Erythroblast (primary cell): ENCODE data around the gene KAT6B.

Experiments used
- DNase-seq, 2 experiments: peaks; one replicate each; lab custom pipeline; 2025; lab: John Stamatoyannopoulos, UW
- GATA1 ChIP-seq: IDR thresholded peaks from 2 replicates; pipeline ENCODE4 v1.6.1; 2011; ENCODE audit warnings: low read depth, mild to moderate bottlenecking, control low read depth, low read length, moderate library complexity
- POLR2A ChIP-seq: IDR thresholded peaks from 2 replicates; pipeline ENCODE4 v1.6.1; 2011; ENCODE audit warnings: mild to moderate bottlenecking, low read length

The KAT6B gene

DNA sequence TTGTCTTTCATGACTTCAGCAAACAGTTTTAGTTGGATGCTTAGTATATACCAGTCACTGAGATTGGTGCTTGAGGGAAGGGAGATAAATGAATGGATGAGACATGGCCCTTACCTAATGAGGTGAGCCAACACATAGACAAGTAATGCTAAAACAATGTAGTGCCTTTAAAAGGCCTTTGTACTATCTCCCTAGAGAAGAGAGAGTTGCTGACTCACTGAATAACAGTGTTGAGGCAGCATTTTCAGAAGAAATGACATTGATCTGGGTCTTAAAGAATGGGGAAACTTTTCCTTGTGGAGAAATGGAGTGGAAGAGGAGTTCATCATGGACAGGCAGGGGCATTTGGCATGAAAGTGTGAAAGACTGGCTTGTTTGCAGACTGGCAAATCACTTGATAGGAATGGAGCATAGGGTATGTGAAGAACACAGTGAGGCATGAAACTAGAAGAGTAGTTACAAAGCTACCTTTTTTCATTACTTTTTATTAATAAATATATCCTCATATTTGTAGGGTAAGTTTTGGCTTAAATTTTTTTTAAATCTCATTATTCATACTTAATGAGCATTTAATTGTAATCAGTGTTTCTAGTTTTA lies 91.2 kb downstream of the KAT6B start:
- no peak for TF ChIP-seq POLR2A
- no peak for TF ChIP-seq GATA1
- no peak for DNase-seq

DNA sequence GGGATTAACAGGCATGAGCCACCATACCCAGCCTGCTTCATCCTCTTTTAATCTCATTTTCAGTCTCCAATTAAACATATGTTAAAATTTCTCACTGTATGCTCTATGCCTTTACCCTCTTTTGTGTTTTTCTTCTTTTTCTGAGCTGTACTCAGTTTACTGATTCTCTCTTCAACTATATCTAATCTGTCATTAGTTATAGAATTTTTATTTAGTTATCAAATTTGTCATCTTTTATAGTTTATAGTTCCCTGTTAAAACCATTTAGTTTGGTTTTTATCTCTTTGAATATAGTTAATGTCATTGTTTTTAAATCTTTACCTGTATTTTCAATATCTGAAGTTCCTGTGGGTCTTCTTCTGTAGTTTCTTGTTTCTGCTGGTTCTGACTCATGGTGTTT lies 93.3 kb downstream of the KAT6B start:
- no peak for DNase-seq
- TF ChIP-seq GATA1 = no peak
- no peak for TF ChIP-seq POLR2A

DNA sequence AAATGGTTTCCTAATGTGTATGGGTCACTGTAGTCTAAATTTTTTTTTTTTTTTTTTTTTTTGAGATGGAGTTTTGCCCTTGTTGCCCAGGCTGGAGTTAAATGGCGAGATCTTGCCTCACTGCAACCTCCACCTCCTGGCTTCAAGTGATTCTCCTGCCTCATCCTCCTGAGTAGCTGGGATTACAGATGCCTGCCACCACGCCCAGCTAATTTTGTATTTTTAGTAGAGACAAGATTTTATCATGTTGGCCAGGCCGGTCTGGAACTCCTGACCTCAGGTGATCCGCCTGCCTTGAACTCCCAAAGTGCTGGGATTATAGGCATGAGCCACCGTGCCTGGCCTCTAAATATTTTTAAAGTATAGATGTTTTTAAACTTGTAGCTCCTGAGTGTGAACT lies 94.7 kb downstream of the KAT6B start:
- peak; percentile 34 to 56 for DNase-seq

DNA sequence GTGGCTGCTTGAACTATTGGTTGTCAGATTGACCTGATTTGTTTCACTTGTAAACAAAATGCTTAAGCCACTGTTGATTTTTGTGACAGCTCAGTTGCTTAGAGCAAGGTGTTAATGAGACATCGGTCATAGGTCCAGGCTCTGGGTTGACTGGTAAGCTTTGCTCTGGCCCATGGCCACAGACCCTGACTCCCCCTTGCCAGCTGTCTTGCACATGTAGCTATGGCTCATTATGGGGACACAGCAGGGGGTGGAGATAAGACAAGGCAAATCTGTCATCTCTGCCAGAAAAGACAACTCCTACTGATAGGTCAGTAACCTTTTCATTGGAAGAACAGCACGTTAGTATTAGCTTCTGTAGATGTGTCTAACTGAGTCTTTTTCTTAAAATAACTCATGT lies 95.3 kb downstream of the KAT6B start:
- DNase-seq = peak; percentile 36 to 76
- TF ChIP-seq GATA1 = no peak
- no peak for TF ChIP-seq POLR2A

DNA sequence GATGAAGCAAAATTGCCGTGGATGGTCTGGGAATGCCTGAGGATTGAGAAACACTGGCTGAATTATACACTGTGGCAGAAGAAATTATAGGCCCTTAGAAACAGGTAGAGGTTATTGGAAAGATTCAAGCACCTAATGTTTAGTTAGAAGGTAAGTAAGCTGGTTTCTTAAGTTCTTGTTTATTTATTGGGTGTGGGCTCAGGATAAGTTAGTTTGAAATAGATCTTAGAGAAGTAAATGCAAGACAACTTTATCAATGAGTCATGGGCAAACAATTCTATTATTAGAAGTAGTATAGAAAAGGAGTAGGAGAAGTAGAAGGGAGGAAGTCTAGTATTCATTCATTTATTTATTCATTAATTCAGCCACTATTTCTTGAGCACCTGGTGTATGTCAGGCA lies 96.5 kb downstream of the KAT6B start:
- TF ChIP-seq GATA1 (no peak), POLR2A (no peak)
- no peak for DNase-seq

DNA sequence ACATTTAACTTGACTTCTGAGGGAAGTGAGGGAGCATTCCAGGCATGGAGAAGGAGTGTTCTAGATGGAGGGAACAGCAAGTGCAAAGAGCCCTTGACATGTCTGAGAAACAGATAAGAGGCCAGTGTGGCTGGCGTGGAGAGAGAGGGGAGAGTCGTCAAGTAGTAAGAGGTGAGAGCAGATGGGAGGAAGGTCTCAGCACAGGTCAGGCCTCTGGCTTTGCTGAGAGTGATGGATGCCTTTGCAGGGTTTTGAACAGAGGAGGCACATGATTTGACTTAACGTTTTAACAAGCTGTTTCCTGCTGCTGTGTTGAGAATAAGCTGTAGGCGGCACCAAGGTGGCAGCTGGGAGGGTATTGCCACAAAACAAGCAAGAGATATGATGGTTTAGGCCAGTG lies 97.2 kb downstream of the KAT6B start:
- TF ChIP-seq POLR2A (no peak), GATA1 (no peak)

DNA sequence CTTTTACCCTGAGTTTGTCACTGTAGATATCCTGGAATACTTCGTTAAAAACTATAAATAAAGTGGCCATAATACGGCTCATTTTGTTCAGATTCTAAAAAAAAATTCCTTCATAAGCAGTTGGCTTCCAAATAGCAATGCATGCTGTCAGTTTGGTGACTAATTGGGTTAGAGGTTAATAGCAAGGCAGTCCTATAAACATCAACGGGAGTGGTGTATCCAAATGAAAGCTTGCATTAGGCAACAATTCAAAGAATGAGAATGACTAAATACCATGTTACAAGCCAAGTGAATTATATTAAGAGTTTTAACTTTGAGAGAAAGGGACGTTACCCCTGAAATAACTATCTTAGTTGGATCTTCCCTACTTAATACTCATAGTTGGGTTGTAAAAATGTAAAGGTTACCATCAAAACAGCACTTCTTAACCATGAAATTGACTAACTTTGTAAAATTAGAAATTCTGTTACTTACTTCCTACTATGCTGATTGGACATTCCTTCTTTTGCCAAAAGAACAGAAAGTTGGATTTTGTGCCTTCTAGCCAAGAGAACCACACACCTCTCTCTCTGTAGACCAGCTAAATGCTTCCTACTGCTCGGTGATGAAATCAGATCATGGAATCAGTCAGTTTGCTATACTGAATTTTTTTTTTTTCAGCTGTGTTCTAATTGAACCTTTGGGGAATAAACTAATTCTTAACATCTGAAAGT lies 98.0 kb downstream of the KAT6B start:
- no peak for DNase-seq

More for the DNA sequence above, 97.2 kb downstream of the KAT6B start:
- DNase-seq = no peak

DNA sequence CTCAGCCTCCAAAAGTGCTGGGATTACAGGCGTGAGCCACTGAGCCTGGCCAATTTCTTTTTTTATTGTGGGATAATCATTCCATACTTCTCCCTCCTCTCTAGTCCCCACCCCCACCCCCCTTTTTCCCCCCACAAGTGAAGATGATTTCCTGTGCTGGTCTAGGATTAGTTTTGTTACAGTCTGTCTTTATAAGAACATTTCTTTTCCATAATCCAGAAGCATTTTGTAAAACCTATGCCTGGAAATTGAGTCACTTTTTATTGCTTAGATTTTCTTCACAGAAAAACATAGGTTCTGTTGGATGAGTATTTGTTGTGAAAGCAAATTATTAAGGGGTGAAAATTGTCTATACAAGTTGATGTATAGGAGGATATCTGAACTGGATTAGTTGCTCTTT lies 98.9 kb downstream of the KAT6B start:
- no peak for DNase-seq
- no peak for TF ChIP-seq POLR2A

More for the DNA sequence above, 98.0 kb downstream of the KAT6B start:
- TF ChIP-seq GATA1 = no peak
- no peak for TF ChIP-seq POLR2A

DNA sequence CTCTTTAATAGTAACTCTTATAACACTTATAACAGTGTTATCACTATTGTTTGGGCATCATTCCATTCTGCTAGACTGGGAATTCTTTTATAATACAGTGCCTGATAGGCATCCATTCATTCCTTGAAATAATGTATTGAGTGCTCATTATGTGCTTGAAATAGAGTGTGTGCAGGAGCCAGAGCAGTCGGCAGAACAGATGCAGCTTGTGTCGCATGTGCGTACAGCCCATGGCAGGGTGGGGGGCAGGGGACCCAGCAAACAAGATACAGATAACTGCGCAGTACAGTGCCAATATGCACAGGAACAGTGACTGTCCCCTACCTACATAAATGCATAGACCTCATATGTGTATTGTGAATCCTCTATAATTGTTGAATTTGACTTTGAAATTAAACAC lies 99.3 kb downstream of the KAT6B start:
- TF ChIP-seq GATA1 = no peak
- no peak for TF ChIP-seq POLR2A
- DNase-seq = no peak

DNA sequence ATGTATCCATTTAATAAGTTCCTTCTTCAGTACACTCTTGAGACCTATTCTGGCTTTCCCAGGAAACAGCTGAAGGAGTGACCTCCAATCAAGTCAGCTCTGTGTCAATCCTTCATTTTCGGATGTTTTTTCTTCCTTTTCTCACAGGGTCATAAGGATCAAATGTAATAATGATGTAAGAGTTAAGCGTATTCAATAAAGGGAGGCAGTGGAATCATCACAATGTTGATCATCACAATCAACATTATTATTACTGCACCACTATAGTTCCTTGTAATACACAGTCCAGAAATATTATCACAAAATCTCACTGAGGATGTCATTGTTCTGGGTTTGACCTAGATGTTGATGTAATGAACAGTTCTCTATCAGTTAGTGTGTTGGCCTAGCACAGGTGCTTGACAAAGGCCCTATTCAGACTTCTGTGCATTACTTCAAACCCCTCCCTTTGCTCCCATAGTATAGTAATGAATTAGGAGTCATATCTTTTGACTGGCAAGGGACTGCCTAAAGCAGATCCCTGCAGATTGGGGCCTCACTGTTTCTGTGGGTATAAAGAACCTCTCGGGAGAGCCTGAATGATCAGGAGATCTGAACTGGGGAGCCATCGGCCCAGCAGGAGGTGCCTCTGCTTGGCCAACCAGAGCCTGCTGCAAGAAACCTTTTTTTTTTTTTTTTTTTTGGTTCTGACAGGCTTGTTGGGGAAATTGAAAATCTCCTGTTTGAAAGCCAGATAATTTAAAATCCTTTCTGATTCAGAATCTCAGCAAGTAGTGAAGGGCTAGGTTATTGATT lies 100.6 kb downstream of the KAT6B start:
- no peak for TF ChIP-seq GATA1
- TF ChIP-seq POLR2A = no peak
- no peak for DNase-seq

DNA sequence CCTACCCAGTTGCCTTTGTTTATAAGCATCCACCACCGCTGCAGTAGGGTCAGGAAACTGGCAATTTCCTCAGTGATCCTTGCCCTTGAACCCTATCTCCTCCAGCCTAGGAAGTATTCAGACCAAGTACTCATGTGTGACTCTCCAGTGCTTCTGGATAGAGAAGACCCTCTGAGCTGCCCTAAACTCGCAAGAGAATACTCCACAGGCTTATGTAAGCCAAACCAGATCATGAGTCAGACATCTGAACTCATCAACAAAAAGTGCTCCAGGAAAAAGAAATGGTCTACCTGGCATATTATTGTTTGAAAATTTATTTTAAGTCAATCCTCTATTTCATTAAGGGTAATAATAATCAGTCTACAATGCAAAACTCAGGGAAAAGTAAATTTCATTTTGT lies 101.3 kb downstream of the KAT6B start:
- no peak for DNase-seq
- TF ChIP-seq GATA1 (no peak), POLR2A (no peak)

DNA sequence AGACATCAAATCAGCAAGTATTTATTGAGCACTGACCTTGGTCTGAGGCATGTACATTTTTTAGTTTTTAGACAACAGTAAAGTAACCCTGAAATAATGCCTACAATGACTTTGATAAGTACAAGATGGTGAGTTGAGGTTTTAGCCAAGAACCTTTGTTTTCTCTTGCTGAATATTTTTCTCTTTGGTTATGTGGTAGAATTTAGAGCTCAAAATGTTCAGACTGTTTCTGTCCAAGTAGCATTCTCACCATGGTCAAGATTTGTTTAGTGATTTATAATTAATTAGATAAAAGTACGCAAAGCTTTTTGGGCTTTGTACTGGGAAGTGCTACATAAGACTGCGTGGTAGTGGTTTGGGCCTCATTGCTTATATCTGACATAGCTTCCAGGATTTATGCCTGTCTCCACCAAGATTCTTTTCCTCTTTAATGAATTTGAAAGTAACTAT lies 102.4 kb downstream of the KAT6B start:
- no peak for TF ChIP-seq POLR2A
- TF ChIP-seq GATA1 = no peak
- DNase-seq = no peak

DNA sequence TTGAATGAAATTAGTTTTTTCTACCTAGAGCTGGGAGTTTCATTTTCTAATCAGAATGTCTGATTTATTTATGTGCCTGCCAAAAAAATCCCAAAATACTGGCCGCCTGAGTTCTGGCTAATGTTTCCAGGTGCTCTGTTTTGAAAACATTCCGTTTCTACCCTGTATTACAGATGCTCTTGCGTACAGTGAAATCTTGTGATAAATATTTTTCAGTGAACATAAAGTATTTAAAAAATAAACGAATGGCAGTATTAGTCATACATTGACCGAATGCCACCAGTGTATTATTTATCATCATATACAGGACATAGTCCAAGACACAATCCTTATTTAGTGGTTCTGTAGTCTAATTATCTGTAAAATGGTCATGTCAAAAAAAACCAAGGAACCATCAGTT lies 102.8 kb downstream of the KAT6B start:
- DNase-seq = no peak
- no peak for TF ChIP-seq GATA1
- no peak for TF ChIP-seq POLR2A

DNA sequence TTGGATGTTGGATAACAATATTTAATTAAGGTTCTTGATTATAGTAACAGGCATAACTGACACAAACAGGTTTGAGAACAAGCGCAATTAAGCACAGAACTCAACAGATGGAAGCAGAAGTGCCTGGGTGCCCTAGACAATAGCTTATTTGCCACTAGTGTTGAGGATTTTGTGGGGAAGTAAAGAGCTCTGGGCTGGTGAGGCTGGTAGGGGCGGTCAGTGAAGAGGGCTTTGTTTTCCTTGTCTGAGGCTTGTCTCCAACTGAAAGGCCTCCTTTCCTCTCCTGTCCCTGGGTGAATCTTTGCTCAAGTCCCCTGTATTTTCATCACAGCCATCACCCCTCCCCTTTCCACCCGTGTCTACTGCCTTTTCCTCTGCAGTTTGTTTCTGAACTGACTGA lies 104.6 kb downstream of the KAT6B start:
- no peak for DNase-seq
- TF ChIP-seq GATA1 (no peak), POLR2A (no peak)
